Astrocyte (in vitro differentiated cells and primary cell): ENCODE measurements around the gene RLBP1.

Source experiments
- EZH2 ChIP-seq: IDR thresholded peaks from 2 replicates; pipeline ENCODE4 v1.6.1; 2012; ENCODE audit warnings: mild to moderate bottlenecking, low read length, inconsistent platforms; ENCODE audit not compliant: insufficient read depth
- TF ChIP-seq, protein P1 (sequence below): IDR thresholded peaks from 2 replicates; pipeline ENCODE4 v1.5.1; 2011; ENCODE audit warnings: low read depth, mild to moderate bottlenecking, inconsistent platforms, low read length, moderate library complexity; ENCODE audit not compliant: insufficient read depth

DNA sequence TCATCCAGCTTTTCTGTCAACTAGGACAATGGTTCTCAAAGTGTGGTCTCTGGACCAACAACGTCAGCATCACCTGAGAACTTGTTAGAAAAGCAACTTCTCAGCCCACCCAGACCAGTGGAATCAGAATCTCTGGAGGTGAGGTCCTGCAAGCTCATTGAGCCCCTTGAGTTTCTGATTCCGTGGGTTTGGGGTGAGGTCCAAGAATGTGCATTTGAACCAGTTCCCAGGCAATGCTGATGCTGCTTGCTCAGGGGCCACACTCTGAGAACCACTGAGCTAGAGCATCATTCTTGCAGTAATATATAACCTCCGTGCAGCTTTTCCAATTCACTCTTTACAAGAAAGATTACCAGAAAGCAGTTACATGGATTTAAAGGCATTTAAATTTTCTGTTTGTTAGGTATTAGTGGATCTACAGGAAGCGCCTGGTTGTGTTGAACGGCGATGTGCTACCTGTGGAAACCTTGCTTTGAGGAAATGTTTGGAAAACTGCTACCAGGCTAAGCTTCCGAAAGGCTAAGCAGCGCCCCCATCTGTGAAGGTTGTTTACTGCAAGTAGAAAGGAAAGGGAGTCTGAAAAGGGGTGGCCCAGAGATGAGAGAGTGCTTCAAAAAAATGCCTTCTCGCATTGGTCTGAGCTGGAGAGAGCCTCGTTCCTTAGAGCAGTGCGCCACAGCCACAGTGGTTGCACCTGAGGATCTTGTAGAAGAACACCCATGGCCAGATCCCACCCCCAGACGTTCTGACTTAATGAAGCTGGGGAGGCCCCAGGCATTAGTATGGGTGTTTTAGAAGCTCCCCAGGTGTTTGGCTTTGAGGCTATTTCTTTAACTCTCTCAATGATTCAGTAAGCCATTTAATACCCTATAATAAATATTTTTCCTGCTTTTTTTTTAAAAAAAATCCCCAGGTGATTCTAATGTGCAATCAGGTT is 50.0 kb downstream of the RLBP1 start:
- TF ChIP-seq, protein P1, sequence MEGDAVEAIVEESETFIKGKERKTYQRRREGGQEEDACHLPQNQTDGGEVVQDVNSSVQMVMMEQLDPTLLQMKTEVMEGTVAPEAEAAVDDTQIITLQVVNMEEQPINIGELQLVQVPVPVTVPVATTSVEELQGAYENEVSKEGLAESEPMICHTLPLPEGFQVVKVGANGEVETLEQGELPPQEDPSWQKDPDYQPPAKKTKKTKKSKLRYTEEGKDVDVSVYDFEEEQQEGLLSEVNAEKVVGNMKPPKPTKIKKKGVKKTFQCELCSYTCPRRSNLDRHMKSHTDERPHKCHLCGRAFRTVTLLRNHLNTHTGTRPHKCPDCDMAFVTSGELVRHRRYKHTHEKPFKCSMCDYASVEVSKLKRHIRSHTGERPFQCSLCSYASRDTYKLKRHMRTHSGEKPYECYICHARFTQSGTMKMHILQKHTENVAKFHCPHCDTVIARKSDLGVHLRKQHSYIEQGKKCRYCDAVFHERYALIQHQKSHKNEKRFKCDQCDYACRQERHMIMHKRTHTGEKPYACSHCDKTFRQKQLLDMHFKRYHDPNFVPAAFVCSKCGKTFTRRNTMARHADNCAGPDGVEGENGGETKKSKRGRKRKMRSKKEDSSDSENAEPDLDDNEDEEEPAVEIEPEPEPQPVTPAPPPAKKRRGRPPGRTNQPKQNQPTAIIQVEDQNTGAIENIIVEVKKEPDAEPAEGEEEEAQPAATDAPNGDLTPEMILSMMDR: peak; percentile 68
- no peak for TF ChIP-seq EZH2
